NOMO-1 treated with dmso at 0.1 percent for 144 hours (cell line): Measurements from ENCODE around the gene ROCK1.
A peak's percentile ranks its signal among the peaks of the same experiment; 100 is the strongest.

Experiments
- DNase-seq: peaks from one replicate; lab custom pipeline; 2025; ENCODE audit not compliant: unreplicated experiment; lab: John Stamatoyannopoulos, UW

ROCK1 gene

DNA sequence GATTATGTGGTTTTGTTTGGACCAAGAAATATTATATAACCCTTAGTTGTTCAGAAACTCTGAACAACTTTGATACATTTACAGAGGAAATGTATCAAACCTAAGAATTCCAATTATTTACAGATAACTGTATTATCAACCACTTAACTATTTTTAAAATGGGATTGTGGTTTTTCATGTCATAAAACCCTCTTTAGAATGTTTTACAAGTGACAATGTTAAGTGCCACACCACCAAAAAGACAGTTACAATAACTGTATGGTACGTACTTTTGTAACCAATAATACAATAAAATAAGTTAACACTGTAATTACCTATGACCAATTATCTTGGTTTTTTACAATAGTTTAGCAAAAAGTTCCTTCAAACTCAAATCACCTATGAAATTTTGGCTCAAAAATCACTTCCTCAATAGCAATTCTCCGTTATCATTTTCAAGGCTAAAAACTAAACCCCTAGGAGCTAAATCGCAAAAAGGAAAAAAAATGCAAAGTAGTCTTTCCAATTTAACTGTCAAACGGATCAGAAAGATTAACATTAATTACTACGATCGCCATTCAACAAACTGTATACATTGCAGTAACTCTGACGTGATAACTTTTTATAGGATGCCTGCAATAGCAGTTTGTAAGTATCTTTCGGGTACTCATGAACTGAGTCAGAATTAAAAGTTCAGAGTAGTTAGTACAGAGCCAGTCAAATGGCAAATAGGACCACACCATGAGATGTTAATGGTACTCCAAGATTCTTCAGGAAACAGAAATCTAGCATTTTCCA is 1.5 kb downstream of the ROCK1 start:
- DNase-seq, result no peak

DNA sequence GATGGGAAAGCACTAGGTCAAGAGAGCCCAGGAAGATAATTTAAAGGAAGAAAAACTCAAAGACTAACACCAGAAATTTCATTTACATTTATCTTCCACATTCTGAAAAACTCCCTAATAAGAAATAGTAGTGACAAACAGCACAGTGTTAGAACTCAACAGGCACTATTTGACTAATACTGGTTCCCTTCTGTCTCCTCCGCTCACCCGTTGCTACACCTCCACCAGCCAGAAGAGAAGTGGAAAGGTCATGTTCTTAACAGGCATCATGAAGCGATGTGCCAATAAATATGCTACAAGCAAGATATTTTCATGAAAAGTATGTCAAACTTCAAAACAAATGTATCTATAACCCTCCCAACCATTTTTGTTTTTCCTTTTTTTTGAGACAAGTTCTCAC is 5.7 kb downstream of the ROCK1 start:
- DNase-seq, result no peak

DNA sequence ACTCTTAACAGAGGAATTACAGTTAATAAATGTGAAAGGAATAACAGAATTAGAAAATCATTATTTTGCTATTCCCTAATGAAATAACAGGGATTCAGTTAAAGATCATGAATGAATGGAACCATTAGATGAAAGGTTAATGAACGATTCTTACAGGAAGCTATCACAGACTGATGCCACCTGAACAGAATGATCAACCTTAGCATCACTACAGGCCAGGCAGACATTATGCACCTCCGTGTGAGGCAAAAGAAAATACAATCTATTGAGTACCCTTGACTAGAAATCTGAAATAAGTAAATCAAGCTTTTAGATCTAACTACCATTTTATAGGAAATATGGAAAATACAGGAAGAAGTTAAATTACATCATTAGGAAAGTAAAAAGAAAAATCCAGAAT is 10.4 kb downstream of the ROCK1 start:
- no peak for DNase-seq

DNA sequence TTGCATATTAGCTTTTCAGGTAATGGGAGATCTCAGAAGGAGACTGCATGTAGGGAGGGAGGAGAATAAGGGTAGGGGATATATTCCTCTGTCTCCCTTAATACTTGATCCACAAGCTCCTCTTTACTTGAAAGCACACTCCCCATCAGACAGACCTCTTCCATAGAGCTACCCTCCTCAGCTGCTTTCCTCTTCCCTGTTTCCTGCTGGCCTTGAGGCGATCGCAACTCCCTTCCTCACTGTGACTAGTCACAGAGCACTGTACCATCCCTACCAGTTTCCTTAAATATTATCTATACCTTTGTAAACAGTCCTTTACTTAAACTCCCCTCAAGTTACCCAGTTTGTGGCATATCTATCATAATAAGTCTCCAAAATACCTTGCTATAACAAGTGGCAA is 10.9 kb downstream of the ROCK1 start:
- no peak for DNase-seq

DNA sequence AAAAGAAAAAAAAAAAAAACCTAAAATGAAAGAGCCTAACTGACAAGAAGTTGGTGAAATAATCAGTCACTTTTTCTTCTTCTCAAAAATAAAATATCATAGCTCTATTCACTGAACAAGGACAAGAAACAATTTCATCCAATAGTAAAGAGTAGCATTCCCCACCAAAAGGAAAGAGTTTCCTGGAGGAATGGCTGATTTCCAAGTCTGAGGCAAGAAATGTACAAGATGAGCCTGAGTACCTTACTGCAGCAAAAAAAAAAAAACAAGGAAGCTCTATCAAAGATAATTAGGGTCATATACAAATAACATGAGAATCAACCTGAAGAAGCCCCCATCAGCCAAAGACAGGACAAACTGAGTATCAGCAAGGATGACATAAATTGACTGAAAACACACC is 11.5 kb downstream of the ROCK1 start:
- no peak for DNase-seq

DNA sequence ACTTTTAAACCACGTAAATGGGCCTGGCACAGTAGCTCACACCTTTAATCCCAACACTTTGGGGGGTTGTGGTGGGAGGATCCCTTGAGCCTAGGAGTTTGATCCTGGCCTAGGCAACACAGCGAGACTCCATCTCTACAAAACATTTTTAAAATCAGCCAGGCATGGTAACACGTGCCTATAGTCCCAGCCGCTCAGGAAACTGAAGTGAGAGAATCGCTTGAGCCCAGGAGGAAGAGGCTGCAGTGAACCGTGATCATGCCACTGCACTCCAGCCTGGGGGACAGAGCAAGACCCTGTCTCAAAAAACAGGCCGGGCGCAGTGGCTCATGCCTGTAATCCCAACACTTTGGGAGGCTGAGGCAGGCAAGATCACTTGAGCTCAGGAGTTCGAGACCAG is 12.2 kb downstream of the ROCK1 start:
- DNase-seq, result no peak

DNA sequence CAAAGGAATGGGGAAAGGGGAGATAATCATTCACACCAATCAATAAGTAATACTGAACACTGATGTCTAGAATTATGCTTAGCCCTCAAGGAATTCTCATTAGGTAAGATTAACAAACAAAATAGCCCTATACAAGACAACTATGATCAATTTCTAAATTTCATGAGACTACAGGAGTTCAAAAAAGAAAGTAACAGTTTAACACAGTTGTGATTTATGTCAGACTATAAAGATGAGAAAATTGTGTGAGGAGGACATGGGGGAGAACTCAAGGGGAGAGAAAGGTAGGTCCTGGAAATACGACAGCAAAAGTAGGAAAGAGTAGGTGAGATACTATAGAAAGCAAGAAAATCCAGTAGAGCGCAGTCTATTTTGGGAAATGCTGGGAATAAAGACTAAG is 14.9 kb downstream of the ROCK1 start:
- DNase-seq, result no peak

DNA sequence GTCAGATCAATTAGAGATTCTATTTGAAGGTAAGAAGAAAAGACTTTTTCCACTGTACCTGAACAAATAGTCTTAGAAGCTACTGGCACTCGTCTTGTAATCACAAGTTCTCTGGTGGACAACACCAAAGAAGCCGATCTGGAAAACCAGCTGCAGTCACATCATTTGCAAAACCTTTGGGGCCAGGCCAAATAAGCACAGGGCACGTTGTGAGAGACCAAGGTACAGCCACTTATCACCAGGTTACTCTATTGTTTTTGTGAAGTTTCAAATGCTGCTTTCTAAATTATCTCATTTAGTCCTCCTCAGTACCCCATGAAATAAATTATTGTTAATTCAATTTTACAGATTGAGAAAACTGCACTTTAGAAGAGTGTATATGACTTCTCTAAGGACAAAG is 18.5 kb downstream of the ROCK1 start:
- no peak for DNase-seq

DNA sequence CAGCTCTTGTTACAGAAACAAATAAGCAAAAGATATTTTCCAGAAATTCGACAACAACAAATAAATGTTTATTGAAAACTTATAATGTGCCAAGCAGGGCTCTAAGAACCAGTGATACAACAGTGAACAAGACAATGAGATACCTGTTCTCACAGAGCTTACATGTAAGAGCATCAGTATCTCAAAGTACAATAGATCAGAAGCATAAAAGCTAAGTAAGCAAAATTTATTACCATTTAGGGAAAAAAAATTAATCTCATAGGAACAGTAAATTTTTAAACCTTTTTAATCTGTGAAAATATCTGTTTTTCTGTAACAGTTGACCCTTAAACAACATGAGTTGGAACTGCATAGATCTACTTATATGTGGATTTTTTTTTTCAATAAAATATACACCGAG is 20.9 kb downstream of the ROCK1 start:
- no peak for DNase-seq

DNA sequence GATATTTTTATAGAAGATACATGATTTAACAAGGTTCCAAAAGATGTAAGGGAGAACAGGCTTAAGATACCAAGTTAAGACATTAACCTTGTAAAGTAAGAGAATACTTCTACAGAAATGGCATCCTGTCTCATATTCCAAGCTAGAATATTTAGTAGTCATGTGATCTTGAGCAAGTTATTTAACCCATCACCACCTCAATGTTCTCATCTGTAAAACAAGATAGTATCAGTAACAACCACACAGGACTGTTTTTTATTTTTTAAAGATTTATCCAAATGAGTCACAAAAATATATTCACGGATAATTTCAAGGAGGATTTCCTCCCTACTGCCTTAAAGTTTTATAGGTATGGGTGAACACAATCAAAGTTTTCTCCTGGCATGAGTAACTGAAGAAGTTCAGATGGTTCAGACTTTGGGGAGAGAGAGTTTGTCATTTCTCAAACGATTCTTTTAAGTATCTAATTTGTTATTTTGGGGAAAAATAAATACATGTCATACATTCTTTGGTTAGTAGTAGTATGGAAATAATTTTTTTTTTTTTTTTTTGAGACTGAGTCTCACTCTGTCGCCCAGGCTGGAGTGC is 25.9 kb downstream of the ROCK1 start:
- DNase-seq, result no peak

DNA sequence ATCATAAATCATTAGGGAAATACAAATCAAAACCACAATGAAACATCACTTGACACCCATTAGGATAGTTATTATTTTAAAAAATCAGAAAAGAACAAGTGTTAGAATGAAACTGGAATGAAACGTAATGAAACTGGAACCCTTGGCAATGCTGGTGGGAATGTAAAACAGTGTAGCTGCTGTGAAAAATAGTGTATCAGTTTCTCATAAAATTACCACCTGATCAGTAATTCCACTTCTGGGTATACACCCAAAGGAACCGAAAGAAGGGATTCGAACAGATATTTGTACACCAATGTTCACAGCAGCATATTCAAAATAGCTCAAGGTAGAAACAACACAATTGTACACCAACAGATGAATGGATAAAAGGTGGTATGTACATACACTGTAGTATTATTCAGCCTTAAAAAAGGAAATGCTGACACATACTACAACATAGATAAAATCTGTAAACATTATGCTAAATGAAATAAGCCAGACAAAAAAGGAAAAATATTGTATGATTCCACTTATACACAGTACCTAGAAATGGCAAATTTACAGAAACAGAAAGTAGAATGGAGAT is 27.0 kb downstream of the ROCK1 start:
- DNase-seq, result no peak

DNA sequence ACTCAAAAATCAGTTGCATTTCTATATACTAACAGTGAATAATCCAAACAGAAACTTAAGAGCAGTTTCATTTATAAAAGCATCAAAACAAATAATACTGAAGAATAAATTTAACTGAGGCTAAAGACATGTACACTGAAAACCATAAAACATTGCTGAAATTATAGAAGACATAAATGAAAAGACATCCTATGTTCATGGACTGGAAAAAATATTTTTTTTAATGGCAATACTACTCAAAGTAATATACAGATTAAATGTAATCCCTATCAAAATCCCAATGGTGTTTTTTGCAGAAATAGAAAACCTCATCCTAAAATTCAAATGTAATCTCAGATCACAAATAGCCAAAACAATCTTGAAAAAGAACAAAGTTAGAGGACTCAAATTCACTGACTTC is 28.6 kb downstream of the ROCK1 start:
- no peak for DNase-seq

DNA sequence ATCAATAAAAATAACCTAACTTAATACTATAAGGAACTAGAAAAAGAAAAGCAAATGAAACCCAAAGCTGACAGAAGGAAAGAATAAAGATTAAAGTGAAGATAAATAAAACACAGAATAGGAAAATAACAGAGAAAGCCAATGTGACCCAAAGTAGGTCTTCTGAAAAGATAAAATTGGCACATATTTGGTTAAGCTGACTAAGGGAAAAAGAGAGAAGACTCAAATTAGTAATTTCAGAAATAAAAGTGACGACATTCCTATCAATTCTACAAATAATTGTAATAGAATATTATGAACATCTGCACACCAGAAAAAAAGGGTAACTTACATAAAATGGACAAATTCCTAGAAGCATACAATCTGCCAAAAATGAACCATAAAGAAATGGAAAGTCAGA is 30.2 kb downstream of the ROCK1 start:
- DNase-seq, result no peak

DNA sequence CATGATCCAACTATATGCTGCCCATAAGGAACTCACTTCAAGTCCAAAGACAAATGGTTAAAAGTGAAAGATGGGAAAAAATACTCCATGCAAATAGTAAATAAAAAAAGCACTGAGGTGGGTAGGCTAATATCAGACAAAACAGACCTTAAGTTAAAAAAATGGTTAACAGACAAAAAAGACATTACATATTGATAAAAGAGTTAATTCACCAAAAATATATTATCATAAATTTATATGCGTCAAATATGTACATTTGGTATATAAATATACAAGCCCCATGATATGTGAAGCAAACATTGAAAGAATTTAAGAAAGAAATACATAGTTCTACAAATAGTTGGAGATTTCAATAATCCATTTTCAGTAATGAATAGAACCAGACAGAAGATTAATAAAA is 31.0 kb downstream of the ROCK1 start:
- no peak for DNase-seq

DNA sequence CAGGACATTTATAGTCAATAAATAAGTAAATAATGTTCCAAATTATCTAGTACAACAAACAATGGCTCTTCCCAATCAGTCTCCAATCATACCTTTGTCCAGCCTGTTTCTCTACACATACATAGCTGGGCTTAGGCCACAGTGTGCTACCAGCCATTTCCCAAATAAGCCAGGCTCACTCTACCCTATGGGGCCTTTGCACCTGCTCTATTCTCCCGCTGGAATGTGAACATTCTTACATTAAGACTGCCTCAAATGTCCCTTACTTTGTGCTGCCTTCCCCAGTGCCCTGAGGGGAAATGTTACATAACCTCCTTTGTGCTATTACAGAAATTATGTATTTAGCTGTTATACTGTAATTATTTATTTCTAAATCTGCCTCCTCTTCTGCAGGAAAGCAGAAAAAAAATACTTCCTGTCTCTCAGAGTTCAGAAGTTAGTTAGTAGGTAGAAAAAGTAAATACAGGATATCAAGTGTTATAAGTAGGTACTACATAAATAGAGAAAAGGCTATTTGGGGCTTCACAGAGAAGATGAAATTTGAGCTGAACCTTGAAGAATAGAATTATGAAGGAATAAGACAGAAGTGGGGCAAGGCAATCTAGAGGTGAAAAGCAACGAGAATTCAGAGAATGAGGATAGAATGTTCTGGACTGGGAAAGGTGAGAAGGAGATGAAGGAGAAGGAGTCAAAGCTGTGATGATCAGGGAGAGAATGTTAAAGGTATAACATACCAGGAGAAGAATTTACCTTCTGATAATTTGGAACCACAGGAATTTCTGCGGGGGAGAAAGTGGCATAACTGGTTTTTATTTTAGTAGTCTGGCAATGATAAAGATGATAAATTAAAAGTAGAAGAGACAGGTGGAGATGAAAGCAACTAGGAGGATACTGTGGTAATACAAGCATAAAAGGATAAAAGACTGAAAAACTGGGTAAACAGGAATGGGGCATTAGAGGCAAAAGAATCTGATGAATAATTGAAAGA is 37.0 kb downstream of the ROCK1 start:
- peak; percentile 39 for DNase-seq

DNA sequence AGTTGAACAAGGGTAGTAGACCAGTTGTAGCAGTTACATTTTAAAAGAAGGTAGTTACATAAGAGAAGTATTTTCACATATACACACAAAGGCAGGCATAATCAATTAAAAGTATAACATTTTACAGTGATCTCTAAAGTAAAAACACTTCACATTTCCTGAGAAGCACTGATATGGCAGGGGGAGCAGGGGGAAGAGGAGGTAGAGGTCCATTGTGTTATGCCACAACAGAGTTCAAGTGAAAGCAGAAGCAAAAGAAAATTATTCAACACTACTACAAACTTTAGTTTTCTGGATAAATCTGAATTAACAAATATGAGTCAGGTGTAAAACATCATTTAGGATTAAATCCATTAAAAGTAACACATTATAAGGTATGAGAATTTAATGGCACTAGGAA is 38.4 kb downstream of the ROCK1 start:
- no peak for DNase-seq

DNA sequence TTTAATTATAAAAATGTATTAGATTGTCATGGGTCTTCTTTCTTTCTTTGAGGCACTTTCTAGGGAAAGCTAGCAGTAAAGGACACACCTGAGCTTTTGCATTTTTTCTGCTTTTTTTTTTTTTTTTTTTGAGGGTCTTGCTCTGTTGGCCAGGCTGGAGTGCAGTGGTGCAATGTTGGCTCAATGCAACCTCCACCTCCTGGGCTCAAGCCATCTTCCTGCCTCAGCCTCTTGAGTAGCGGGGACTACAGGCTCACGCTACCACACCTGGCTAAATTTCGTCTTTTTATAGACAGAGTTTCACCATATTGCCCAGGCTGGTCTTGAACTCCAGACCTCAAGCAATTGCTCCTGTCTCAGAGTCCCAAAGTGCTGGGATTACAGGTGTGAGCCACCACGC is 40.5 kb downstream of the ROCK1 start:
- DNase-seq, result no peak

DNA sequence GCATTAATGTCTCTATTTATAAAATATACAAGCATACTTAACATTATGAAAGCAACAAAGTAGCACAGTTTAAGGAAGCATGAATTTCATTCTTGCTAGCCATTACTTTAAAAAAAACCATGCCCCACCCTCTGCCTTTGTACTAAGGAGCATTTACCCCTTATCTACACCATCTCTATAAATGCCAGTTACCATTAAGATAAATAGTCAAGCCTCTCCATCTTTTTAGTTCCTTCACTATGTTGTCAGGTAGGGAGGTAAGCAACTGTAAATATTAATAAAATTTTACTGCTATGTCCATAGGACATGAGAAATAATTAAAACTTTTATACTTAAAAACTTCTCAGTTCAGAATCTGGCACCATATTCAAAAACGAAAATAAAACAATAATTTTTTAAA is 42.1 kb downstream of the ROCK1 start:
- no peak for DNase-seq

DNA sequence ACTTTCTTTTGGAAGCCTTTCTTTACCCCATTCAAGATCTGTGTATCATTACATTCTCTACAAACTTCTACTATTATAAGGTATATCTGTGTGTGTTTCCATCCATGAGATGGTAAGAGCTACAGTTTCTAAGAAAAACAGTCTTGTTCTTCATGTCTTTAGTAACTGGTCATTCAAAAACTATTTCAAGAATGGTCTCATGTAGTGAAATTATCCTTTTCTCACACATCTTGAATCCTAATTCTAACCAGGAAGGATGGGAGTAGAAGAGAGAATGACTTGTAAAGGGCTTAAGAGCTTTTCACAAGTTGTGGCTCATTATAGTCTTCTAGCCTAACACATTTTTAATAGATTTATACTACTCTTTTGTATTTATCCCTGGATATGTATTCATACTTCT is 47.3 kb downstream of the ROCK1 start:
- no peak for DNase-seq

DNA sequence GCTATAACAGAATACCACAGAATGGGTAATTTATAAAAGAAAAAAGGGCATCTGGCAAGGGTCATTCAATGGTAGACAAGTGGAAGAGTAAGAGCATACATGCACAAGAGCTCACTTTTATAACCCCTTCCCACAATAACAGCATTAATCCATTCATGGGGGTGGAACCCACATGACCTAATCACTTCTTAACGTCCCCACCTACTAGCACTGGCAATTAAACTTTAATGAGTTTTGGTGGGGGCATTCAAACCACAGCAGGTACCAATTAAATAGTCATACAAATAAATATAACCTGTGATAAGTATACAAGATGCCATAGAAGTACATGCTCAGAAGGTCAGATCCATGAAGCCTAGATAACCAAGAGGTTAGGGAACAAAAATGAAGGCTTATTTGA is 48.6 kb downstream of the ROCK1 start:
- no peak for DNase-seq

DNA sequence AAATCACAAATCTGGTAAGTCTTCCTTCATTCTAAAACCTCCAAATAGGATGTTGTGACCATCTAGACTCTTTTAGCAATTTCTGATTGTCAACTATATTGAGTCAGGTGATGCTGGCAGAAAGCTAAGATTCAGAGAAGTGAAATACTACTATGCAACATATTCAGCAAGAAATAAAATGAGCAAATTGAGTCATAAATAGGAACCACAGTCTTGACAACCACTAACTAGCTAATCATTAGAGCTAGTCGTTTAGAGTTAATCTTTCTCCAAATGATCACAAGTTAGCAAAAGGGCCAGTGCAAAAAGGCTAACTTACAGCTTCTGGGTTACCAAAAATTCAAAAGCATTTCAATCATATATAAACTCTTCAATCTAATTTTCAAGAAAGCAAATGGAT is 54.5 kb downstream of the ROCK1 start:
- no peak for DNase-seq

DNA sequence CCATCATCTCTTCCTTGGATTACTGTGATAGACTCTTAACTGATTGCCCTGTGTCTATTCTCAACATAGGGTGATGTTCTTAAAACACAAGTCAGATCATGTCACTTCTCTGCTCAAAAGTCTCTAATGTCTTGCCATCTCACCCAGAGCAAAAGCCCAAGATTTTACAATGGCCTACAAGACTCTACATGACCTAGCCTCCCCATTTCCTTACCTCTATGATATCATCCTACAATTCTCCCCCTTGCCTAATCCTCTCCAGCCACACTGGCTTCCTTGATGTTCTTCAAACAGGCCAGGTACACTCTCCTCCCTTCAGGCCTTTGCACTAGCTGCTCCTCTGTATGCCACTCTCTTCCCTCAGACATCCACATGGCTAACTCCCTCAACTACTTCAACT is 55.1 kb downstream of the ROCK1 start:
- DNase-seq, result no peak
